A673 (cell line): ENCODE data around the gene SH3RF2.

Experiments used
- EZH2 ChIP-seq: fragments of 200-600 bp; sonication (generic); IDR thresholded peaks from 2 replicates; pipeline ENCODE4 v1.6.1; 2017; ENCODE audit warnings: borderline replicate concordance, low read depth, mild to moderate bottlenecking, mixed read lengths, antibody characterized with exemption, low read length; ENCODE audit not compliant: poor library complexity, severe bottlenecking
- TF ChIP-seq, protein P1 (sequence below): fragments of 300-800, 200-600 bp; sonication (generic); conservative IDR thresholded peaks from 2 replicates; pipeline ENCODE4 v1.5.1; 2017; ENCODE audit warnings: low read depth, mild to moderate bottlenecking, antibody characterized with exemption, low read length, moderate library complexity, mixed read lengths

DNA sequence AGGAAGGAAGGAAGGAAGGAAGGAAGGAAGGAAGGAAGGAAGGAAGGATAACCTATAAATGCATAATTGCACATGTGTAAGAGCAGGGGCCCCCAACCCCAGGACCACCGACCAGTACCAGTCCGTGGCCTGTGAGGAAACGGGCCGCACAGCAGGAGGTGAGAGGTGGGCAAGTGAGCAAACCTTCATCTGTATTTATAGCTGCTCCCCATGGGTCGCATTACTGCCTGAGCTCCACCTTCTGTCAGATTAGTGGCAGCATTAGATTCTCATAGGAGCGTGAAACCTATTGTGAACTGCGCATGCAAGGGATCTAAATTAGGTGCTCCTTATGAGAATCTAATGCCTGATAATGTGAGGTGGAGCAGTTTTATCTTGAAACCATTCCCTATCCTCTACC, 66.1 kb downstream of the SH3RF2 start:
- TF ChIP-seq, protein P1, sequence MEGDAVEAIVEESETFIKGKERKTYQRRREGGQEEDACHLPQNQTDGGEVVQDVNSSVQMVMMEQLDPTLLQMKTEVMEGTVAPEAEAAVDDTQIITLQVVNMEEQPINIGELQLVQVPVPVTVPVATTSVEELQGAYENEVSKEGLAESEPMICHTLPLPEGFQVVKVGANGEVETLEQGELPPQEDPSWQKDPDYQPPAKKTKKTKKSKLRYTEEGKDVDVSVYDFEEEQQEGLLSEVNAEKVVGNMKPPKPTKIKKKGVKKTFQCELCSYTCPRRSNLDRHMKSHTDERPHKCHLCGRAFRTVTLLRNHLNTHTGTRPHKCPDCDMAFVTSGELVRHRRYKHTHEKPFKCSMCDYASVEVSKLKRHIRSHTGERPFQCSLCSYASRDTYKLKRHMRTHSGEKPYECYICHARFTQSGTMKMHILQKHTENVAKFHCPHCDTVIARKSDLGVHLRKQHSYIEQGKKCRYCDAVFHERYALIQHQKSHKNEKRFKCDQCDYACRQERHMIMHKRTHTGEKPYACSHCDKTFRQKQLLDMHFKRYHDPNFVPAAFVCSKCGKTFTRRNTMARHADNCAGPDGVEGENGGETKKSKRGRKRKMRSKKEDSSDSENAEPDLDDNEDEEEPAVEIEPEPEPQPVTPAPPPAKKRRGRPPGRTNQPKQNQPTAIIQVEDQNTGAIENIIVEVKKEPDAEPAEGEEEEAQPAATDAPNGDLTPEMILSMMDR, result no peak
- no peak for TF ChIP-seq EZH2
